ENCODE data around the gene KRTAP7-1.

KRTAP7-1 gene, protein sequence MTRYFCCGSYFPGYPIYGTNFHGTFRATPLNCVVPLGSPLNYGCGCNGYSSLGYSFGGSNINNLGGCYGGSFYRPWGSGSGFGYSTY

DNA sequence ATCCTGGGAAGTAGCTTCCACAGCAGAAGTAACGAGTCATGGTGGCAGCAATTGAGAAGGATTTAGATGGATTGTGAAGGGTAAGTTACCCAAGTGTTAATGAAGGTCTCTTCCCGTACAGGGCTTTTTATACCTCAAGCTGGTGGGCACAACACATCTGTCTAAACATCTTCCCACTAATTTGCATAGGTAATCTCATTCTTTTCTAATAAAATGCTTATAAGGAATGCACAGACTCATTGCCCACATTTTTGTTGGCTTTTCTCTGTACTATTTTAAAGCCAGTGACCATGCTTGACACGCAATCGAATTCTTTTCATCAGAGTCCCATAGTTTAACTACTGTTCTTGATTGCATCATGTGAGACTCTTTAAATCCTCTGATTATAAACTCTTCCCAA, at the start of gene KRTAP7-1:
KRTAP7-1 (minus strand) TSS at position 101 of the 400 bp plus-strand sequence; CDS start at position 40, 61 bp downstream.
- no peak for DNase-seq

DNA sequence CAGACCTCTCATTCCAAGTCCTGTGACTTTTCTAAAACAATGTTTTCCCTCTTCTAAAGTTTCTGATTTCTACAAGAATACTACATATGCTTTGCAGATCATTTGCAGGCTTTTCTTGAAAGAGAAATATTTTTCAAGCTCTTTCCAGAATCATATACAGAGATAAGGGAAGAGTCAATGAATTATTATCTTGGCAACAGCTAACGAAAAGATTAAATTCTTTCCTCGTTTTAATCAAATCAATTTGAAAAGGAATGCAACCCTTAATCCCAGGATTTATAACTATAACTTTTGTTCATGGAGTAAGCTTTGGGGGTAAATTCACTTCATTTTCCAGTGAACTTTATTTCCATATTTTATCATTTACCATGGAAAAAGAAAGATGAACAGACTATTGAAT, 45.0 kb upstream of the KRTAP7-1 start:
- DNase-seq = no peak

DNA sequence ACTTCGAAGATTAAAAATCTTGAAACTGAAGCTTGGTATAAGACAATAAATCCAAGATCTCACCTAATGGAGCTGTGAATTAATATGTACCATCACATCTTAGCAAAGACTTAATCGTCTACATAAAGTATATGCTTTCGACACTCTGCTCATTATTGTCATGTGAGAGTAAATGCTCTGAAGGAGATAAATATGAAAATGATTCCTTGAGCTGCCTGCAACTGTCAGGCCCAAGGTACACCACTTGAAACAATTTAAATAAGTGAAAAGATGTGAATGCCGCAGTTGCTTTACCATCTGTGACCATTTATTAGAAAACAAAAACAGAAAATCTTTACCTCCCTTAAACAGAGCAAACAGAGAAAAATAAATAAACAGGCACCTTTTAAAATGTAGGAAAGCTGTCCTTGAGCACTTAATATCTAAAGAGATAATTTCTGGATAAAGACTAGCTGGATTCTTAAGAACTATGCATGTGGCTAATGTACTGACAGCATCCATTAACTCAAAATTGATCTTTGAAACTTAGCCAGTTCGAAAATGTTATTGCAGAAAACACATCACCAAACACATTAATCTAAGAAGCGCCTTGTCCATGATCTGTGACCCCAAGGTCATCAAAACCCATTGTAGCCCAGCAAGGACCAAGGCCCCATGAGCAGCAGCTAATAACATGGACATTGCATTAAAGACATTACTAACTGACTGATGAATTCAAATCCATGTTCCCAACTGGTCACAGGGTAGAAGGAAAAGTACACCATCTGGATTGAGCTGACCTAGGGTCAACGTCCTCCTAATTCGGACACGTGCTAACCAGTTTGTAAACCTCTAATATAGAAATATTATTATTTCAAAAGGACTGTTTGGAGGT, 18.3 kb upstream of the KRTAP7-1 start:
- DNase-seq = no peak

DNA sequence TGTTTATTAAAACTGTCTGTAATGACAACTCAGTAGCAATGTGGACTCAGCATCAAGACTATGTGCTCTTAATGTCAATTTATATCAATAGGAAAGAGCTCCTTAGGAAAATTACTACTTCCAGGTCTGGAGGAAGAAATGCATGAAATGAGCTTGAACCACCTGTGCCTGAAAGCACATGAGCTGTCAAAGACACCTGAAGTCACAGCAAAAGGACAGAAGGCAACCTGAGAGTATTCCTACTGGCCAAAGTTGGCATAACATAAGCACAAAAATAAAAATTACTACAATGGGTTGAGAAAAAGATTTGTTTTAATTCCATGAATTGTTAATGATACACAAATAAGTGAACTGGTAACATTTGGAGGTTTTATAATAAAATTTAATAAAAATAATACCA, 13.4 kb upstream of the KRTAP7-1 start:
- DNase-seq = no peak

DNA sequence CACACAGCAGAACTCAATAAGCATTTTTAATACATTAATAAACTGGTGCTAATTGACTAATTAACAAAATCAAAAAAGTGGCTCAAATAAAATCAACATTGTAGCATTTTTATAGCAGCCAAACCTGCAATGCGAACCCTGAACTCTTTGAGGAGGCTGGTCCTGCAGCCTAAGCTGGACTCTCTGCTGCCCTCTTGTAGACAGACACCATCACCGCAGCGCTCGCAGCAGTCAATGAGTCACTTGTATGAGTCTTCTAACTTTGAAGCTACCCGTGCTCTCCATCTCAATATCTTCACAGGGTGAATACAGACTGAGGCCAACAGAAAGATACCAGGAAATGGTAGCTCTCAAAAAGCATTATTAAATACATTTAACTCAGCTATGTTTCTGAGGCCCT, 9.7 kb upstream of the KRTAP7-1 start:
- DNase-seq = peak; percentile 46

DNA sequence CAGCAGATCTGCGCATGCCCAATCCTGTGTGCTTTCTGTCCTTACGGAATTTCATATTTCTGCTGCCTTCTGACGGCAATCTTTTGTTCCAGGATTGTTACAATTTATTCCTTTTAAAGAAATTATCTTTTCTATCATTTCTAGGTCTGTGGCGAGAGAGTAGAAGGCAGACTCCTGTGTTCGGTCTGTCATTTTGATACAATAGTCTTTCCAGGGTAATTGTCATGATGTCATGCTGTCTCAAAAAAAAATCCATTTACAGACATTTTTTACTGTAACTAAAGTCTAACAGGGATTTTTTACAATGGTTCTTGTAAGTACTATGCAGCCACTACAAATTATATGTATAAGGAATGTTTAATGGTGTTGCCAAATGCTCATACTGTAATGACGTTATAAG, 9.0 kb upstream of the KRTAP7-1 start:
- no peak for DNase-seq

DNA sequence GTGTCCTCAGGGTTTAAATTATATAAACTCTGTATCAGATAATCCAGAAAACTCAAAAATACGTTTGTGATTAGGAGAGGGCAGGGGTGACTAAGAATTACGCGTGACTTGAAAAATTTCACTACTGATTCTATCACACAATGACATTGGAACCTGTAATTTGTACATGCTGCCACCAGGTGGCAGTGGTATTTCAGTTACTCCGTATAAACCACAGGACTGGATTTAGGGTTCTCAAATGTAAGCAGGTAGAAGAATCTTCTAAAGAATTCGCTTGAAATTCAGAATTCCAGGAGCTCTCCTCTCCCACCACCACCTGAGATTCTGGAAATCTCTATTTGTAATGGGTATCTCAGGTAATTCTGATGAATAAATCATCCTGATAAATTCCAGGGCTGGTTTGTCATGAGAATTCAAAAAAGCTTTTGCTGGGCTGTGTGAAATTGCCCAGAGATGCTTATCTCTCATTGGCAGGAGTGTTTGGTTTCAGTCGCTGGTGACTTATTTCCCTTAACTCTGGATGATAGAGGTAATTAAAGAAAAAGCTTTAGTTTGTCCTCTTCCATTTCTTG, 1.7 kb upstream of the KRTAP7-1 start:
- peak; percentile 41 for DNase-seq

DNA sequence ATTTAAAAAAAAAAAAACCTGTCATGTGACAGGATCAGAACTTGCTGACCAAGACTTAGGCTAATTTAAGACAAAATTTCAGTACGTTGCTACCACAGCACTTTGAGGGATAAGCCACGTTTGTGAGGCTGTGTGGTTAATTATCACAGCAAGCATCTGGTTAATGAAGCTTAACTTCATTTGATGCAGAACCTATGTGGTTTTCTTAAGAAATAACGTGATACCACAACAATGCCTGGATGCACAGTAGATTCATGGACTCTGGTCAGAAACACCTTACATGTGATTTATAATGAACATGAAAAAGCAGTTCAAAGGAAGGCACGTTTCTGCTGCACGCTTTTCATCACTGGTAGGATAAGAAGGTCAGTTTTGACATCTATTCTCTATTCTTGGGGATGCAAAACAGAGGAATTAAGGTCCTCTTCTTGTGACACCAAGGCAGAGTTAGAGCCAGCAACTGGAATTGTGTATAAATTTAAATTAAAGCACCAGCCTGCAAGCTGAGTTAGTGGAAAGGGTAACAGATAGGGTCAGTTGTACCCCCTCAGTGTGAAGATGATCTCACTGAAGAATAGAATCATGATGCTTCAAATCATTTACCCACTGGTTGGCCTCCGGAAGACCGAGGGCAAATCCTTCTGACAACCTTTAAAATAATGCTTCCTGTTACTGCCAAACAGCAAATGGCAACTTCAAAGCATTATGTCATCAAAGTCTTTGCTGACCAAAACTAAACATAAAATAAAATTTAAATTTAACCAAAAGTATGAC, 10.5 kb downstream of the KRTAP7-1 start:
- DNase-seq = no peak

DNA sequence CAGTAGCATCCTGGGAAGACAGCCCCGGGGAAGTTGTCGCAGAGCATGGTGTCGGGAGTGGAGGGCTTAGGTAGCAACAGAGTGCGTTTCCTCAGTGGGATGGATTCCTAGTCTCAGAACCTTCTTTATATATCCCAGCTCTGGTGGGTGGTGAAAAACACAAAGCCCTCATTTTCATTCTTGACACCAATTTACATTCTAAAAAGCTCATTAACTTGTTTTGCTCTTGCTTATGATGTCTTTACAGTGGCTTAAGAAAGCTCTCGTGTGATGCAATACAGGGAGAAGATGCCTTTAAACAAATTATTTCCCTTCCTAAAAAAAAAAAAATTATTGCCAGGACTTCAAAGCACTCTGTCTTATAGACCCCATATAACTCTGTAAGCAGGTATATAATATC, 16.4 kb downstream of the KRTAP7-1 start, which contains the start of gene KRTAP8-1:
KRTAP8-1 (minus strand) TSS at position 101 of the 400 bp plus-strand sequence; CDS start at position 47, 54 bp downstream.
- no peak for DNase-seq

DNA sequence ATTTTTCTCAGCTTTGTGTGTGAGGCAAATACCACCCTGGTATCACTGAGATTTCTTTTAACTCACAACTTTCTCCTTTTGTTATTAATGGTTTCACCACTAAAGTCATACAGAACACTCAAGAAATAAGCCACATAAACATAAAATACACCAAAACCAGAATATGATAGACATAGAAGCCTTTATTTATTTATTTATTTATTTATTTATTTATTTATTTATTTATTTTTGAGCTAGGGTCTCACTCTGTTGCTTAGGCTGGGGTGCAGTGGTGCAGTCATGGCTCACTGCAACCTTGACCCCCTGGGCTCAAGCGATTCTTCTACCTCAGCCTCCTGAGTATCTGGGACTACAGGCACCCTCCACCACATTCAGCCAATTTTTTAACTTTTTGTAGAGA, 29.0 kb downstream of the KRTAP7-1 start:
- DNase-seq = no peak

DNA sequence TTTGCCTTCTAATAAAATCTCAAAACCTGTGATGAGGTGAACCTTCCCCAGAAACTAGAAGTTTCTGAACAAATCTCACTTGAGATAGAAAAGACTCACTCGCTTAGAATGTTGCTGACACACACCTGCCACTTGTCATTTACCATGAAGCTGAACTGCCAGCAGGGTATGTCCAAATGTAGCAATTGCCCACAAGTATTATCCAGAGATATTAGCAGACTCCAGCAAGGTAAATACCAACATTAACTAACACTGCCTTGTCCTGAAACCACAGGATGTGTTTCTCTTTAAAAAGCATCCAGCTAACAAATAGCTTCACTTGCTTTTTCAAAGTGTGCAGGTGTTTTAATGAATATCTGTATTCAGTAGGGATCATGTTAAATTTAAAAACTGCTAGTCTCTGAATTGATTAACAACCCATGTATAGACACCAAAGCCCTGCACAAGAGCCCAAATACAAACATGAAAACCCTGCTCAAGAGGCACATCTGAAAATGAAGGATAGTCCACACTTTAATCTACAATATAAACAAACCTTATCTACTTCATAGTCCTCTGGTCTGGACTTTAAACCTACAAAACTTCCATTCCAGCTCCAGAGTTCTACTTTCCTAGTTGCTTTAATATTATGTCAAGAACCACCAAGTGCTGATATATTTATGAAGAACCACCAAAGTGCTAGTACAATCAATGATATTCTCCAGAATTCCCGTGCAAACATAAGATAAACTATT, 35.8 kb downstream of the KRTAP7-1 start:
- no peak for DNase-seq

DNA sequence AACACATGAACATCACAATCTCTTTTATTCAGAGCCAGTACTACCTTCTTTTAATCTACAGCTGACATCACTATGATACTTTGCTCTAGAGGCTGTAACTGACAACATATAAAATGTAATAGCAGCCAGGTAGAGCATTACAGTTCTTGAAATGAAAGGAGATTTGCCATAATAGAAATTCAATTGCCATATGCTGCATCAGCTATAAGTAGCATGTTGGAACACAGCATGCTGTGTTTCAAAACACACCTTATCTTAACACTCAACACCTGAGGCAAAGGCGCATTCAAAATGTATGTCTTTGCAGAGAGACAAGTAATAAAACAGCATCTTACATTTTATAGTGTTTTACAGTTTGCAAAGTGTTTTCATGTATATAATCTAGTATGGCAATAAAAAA, 50.3 kb downstream of the KRTAP7-1 start:
- DNase-seq = no peak
